Measurements from ENCODE around the gene KIF6.

The KIF6 gene

GRCh38 chr6:39543095-39543494 lies 182.1 kb downstream of the KIF6 start:
- Histone ChIP-seq H4K20me1 (ENCODE audit: insufficient read depth, low read length) (no peaks in the 10 kb centered on the region), H3K4me2 (ENCODE audit: low read depth, low read length) (no peak overlapping the region), H3K9ac (ENCODE audit: low read length) (no peak overlapping the region), H3K9me3 (replicated peaks; ENCODE audit: insufficient read depth, low read length) (no peaks in the 10 kb centered on the region), H3K27ac (ENCODE audit: low read length) (no peak overlapping the region), H3K79me2 (ENCODE audit: low read length) (no peaks in the 10 kb centered on the region), H2AFZ (ENCODE audit: low read length) (no peak overlapping the region), H3K36me3 (replicated peaks; ENCODE audit: insufficient read depth, low read length) (no peaks in the 10 kb centered on the region), H3K4me1 (ENCODE audit: low read length) (no peaks in the 10 kb centered on the region), H3F3A (ENCODE audit: insufficient read depth, low read length) (no peaks in the 10 kb centered on the region), H3K27me3 (replicated peaks; ENCODE audit: insufficient read depth, low read length) (no peaks in the 10 kb centered on the region), H3K9me2 (replicated peaks; ENCODE audit: insufficient read depth, low read length) (no peaks in the 10 kb centered on the region), H3K4me3 (ENCODE audit: low read length) (no peak overlapping the region)
- DNase-seq: no peak
- no peak for TF ChIP-seq CTCF (IDR thresholded peaks at IDR 0.05; ENCODE audit: low read length)
- no peak for TF ChIP-seq EZH2phosphoT487 (IDR thresholded peaks at IDR 0.05; ENCODE audit: low read length)
- no peak for TF ChIP-seq EZH2 (optimal IDR thresholded peaks at IDR 0.05; ENCODE audit: low read depth, low read length)

GRCh38 chr6:39540454-39540853 lies 184.8 kb downstream of the KIF6 start:
- H4K20me1 ChIP-seq (ENCODE audit: insufficient read depth, low read length): no peaks in the 10 kb centered on the region
- no peak overlapping the region for H3K4me3 ChIP-seq (ENCODE audit: low read length)
- H3K9me2 ChIP-seq (replicated peaks; ENCODE audit: insufficient read depth, low read length): no peaks in the 10 kb centered on the region
- no peaks in the 10 kb centered on the region for H3K9me3 ChIP-seq (replicated peaks; ENCODE audit: insufficient read depth, low read length)
- H3K36me3 ChIP-seq (replicated peaks; ENCODE audit: insufficient read depth, low read length): no peaks in the 10 kb centered on the region
- no peak for TF ChIP-seq EZH2phosphoT487 (IDR thresholded peaks at IDR 0.05; ENCODE audit: low read length)
- no peak overlapping the region for H3K27ac ChIP-seq (ENCODE audit: low read length)
- no peaks in the 10 kb centered on the region for H3K79me2 ChIP-seq (ENCODE audit: low read length)
- H2AFZ ChIP-seq (ENCODE audit: low read length): no peak overlapping the region
- H3K27me3 ChIP-seq (replicated peaks; ENCODE audit: insufficient read depth, low read length): no peaks in the 10 kb centered on the region
- no peak overlapping the region for H3K9ac ChIP-seq (ENCODE audit: low read length)
- no peak overlapping the region for H3K4me2 ChIP-seq (ENCODE audit: low read depth, low read length)
- no peak for DNase-seq
- no peaks in the 10 kb centered on the region for H3K4me1 ChIP-seq (ENCODE audit: low read length)
- no peaks in the 10 kb centered on the region for H3F3A ChIP-seq (ENCODE audit: insufficient read depth, low read length)

- no peaks in the 10 kb centered on the region for H3K79me2 ChIP-seq (ENCODE audit: low read length)
- peak overlapping the region; percentile 41 for H3K4me3 ChIP-seq (ENCODE audit: low read length)
- H3K4me1 ChIP-seq (ENCODE audit: low read length): peaks cover 16% of the 10 kb centered on the region
- peak; percentile 87 for DNase-seq
- H3K9ac ChIP-seq (ENCODE audit: low read length): peak overlapping the region; percentile 40; the same call in 1 of the 2 replicates
- no peaks in the 10 kb centered on the region for H3K9me2 ChIP-seq (replicated peaks; ENCODE audit: insufficient read depth, low read length)
- no peaks in the 10 kb centered on the region for H3K36me3 ChIP-seq (replicated peaks; ENCODE audit: insufficient read depth, low read length)
- TF ChIP-seq EZH2 (optimal IDR thresholded peaks at IDR 0.05; ENCODE audit: low read depth, low read length) (no peak), CTCF (IDR thresholded peaks at IDR 0.05; ENCODE audit: low read length) (no peak), EZH2phosphoT487 (IDR thresholded peaks at IDR 0.05; ENCODE audit: low read length) (no peak)
- H3K4me2 ChIP-seq (ENCODE audit: low read depth, low read length): peak overlapping the region; percentile 64
- peak overlapping the region; percentile 88 for H3K27ac ChIP-seq (ENCODE audit: low read length)
- no peaks in the 10 kb centered on the region for H3K9me3 ChIP-seq (replicated peaks; ENCODE audit: insufficient read depth, low read length)
- no peaks in the 10 kb centered on the region for H3K27me3 ChIP-seq (replicated peaks; ENCODE audit: insufficient read depth, low read length)
- H3F3A ChIP-seq (ENCODE audit: insufficient read depth, low read length): peaks cover 7% of the 10 kb centered on the region
- H4K20me1 ChIP-seq (ENCODE audit: insufficient read depth, low read length): no peaks in the 10 kb centered on the region
- H2AFZ ChIP-seq (ENCODE audit: low read length): peak overlapping the region; percentile 73
These were observed 194.9 kb downstream of the KIF6 start for GRCh38 chr6:39530201-39530759.

- no peak overlapping the region for H3K27ac ChIP-seq (ENCODE audit: low read length)
- H3K36me3 ChIP-seq (replicated peaks; ENCODE audit: insufficient read depth, low read length): no peaks in the 10 kb centered on the region
- no peak overlapping the region for H3K4me2 ChIP-seq (ENCODE audit: low read depth, low read length)
- no peak overlapping the region for H3K9ac ChIP-seq (ENCODE audit: low read length)
- no peaks in the 10 kb centered on the region for H3K27me3 ChIP-seq (replicated peaks; ENCODE audit: insufficient read depth, low read length)
- H3K4me3 ChIP-seq (ENCODE audit: low read length): no peak overlapping the region
- H4K20me1 ChIP-seq (ENCODE audit: insufficient read depth, low read length): no peaks in the 10 kb centered on the region
- no peak overlapping the region for H2AFZ ChIP-seq (ENCODE audit: low read length)
- no peaks in the 10 kb centered on the region for H3K9me3 ChIP-seq (replicated peaks; ENCODE audit: insufficient read depth, low read length)
- no peaks in the 10 kb centered on the region for H3K79me2 ChIP-seq (ENCODE audit: low read length)
- H3K4me1 ChIP-seq (ENCODE audit: low read length): peaks cover 16% of the 10 kb centered on the region
- TF ChIP-seq CTCF (IDR thresholded peaks at IDR 0.05; ENCODE audit: low read length) (no peak), EZH2phosphoT487 (IDR thresholded peaks at IDR 0.05; ENCODE audit: low read length) (no peak)
- H3K9me2 ChIP-seq (replicated peaks; ENCODE audit: insufficient read depth, low read length): no peaks in the 10 kb centered on the region
- peaks cover 7% of the 10 kb centered on the region for H3F3A ChIP-seq (ENCODE audit: insufficient read depth, low read length)
- DNase-seq: no peak
These were observed 197.2 kb downstream of the KIF6 start for GRCh38 chr6:39527792-39528564.
